AG08395 (cell line): ENCODE measurements around the gene CD1E.
"Not testable (repeated sequence)": the region's sequence is repeated elsewhere in the genome, so short reads cannot be mapped to it uniquely, and the experiment has no call there.

ENCODE experiments used
- DNase-seq: peaks from one replicate; pipeline ENCODE4 v3.0.0; 2012; ENCODE audit warnings: mixed read lengths, low spot score

The CD1E gene

GRCh38 chr1:158353303-158354075, at the start of gene CD1E:
TSS of gene CD1E (plus strand) at chr1:158353894. CDS start at chr1:158353989, 95 bp downstream.
- DNase-seq = no peak

- DNase-seq = no peak
These were observed 43.1 kb upstream of the CD1E start for GRCh38 chr1:158310623-158311022.

- DNase-seq = no peak
These were observed 42.6 kb upstream of the CD1E start for GRCh38 chr1:158311066-158311465.

- no peak for DNase-seq
These were observed 29.8 kb upstream of the CD1E start for GRCh38 chr1:158323866-158324265.

GRCh38 chr1:158324395-158324794, 29.3 kb upstream of the CD1E start:
- DNase-seq = no peak

- DNase-seq = no peak
These were observed 26.2 kb upstream of the CD1E start for GRCh38 chr1:158327481-158327880.

GRCh38 chr1:158328426-158328825, 25.3 kb upstream of the CD1E start:
- DNase-seq = no peak

- DNase-seq = no peak
These were observed 24.4 kb upstream of the CD1E start for GRCh38 chr1:158329300-158329699.

GRCh38 chr1:158329733-158330132, 24.0 kb upstream of the CD1E start:
- no peak for DNase-seq

GRCh38 chr1:158330391-158331105, 23.1 kb upstream of the CD1E start:
- DNase-seq = no peak

GRCh38 chr1:158331106-158331425, 22.6 kb upstream of the CD1E start:
- DNase-seq = no peak

- DNase-seq = no peak
These were observed 22.1 kb upstream of the CD1E start, which contains the start of gene CD1B for GRCh38 chr1:158331481-158332150. TSS of gene CD1B (minus strand) at chr1:158331531. CDS start at chr1:158331423, 108 bp downstream.

- no peak for DNase-seq
These were observed 20.1 kb upstream of the CD1E start for GRCh38 chr1:158333405-158334155.

GRCh38 chr1:158334526-158335212, 19.0 kb upstream of the CD1E start:
- no peak for DNase-seq

GRCh38 chr1:158335213-158335532, 18.5 kb upstream of the CD1E start:
- no peak for DNase-seq

GRCh38 chr1:158336413-158336812, 17.3 kb upstream of the CD1E start:
- not testable (repeated sequence) for DNase-seq

- not testable (repeated sequence) for DNase-seq
These were observed 4.7 kb upstream of the CD1E start for GRCh38 chr1:158348946-158349345.

GRCh38 chr1:158354255-158354654, 561 bp downstream of the CD1E start:
- DNase-seq = no peak

GRCh38 chr1:158355773-158356285, 2.1 kb downstream of the CD1E start:
- no peak for DNase-seq

- DNase-seq = no peak
These were observed 2.9 kb downstream of the CD1E start for GRCh38 chr1:158356616-158357015.

- no peak for DNase-seq
These were observed 3.7 kb downstream of the CD1E start for GRCh38 chr1:158357441-158357840.

- no peak for DNase-seq
These were observed 8.8 kb downstream of the CD1E start for GRCh38 chr1:158362482-158362881.
